ENCODE results near the gene CORT. TPM values are rescaled to one million over a fixed set of nuclear protein-coding genes. Genes with fewer than 3 reads are reported as not detected.

CORT gene
- 0.77 TPM for total RNA-seq (ENCODE audit: unreplicated experiment)
- long read RNA-seq: 0 reads

DNA sequence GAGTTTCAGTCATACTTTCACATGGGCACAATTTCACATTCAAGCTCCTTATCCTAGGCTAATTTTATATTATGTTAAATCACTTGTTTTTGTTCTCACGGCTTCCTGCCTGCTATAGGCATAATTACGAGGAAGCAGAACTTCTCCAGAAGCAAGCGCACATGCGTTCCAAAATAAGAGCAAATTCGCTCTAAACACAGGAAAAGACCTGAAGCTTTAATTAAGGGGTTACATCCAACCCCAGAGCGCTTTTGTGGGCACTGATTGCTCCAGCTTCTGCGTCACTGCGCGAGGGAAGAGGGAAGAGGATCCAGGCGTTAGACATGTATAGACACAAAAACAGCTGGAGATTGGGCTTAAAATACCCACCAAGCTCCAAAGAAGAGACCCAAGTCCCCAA, at the start of gene CORT:
TSS of gene CORT (plus strand) at position 281 of the 400 bp plus-strand sequence. CDS start 193 bp downstream, outside the sequence.
- Mint-ChIP-seq H3K27ac (ENCODE audit: unreplicated experiment) (peak within 1 kb of the TSS; percentile 72), H3K9me3 (ENCODE audit: unreplicated experiment) (no peaks in the 10 kb centered on the region), H3K36me3 (ENCODE audit: low read depth, unreplicated experiment) (no peaks in the 10 kb centered on the region), H3K4me1 (ENCODE audit: unreplicated experiment) (peaks cover 27% of the 10 kb centered on the region), H3K27me3 (ENCODE audit: unreplicated experiment) (no peaks in the 10 kb centered on the region), H3K4me3 (ENCODE audit: unreplicated experiment) (no peak within 1 kb of the TSS)
- DNase-seq (ENCODE audit: low spot score): no peak
- no peak for TF ChIP-seq CTCF (IDR thresholded peaks at IDR 0.05; ENCODE audit: unreplicated experiment)

- no peak for DNase-seq (ENCODE audit: low spot score)
- H3K36me3 Mint-ChIP-seq (ENCODE audit: low read depth, unreplicated experiment): peaks cover 28% of the 10 kb centered on the region
- no peaks in the 10 kb centered on the region for H3K9me3 Mint-ChIP-seq (ENCODE audit: unreplicated experiment)
- peak overlapping the region; percentile 9 for H3K4me3 Mint-ChIP-seq (ENCODE audit: unreplicated experiment)
- H3K4me1 Mint-ChIP-seq (ENCODE audit: unreplicated experiment): peaks cover 15% of the 10 kb centered on the region
- no peak for TF ChIP-seq CTCF (IDR thresholded peaks at IDR 0.05; ENCODE audit: unreplicated experiment)
- no peak overlapping the region for H3K27ac Mint-ChIP-seq (ENCODE audit: unreplicated experiment)
- peaks cover 3% of the 10 kb centered on the region for H3K27me3 Mint-ChIP-seq (ENCODE audit: unreplicated experiment)
These were observed 48.5 kb upstream of the CORT start for GRCh38 chr1:10401281-10401680.

DNA sequence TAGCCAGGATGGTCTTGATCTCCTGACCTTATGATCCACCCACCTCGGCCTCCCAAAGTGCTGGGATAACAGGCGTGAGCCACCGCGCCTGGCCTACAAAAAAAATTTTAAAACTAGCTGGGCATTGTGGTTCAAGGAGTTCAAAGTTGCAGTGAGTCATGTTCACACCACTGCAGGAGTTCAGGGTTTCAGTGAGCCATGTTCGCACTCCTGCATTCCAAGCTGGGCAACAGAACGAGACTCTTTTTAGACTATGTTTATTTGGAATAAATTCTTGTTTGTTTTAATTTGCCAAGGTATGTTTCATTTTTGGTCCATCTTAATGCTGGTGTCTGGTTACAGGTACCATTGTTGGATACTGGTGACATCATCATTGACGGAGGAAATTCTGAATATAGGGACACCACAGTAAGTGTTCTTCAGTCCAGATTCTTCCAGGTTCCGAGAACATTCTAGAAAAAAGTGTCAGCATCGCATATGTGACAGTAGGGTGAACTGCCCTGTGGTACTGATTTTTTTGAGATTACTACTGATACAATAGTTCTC, 47.0 kb upstream of the CORT start:
- Mint-ChIP-seq H3K36me3 (ENCODE audit: low read depth, unreplicated experiment) (peaks cover 42% of the 10 kb centered on the region), H3K4me3 (ENCODE audit: unreplicated experiment) (no peak overlapping the region), H3K4me1 (ENCODE audit: unreplicated experiment) (peaks cover 15% of the 10 kb centered on the region), H3K9me3 (ENCODE audit: unreplicated experiment) (no peaks in the 10 kb centered on the region), H3K27ac (ENCODE audit: unreplicated experiment) (no peak overlapping the region), H3K27me3 (ENCODE audit: unreplicated experiment) (peaks cover 4% of the 10 kb centered on the region)
- no peak for TF ChIP-seq CTCF (IDR thresholded peaks at IDR 0.05; ENCODE audit: unreplicated experiment)
- no peak for DNase-seq (ENCODE audit: low spot score)

DNA sequence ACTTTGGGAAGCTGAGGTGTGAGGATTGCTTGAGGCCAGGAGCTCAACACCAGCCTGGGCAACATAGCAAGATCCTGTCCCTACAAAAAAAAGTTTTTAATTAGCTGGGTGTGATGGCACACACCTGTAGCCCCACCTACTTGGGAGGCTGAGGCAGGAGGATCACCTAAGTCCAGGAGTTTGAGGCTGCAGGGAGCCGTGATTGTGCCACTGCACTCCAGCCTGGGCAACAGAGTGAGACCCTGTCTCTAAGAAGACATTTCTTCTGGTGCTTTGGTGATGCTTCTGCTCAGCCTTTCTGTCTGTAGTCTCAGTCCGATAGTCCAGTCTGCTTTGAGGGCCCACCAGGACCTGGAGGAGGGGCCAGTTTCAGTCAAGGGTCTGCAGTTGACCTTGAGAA, 42.6 kb upstream of the CORT start:
- H3K27ac Mint-ChIP-seq (ENCODE audit: unreplicated experiment): no peak overlapping the region

More for the DNA sequence above, 42.6 kb upstream of the CORT start:
- Mint-ChIP-seq H3K27me3 (ENCODE audit: unreplicated experiment) (peaks cover 1% of the 10 kb centered on the region), H3K4me1 (ENCODE audit: unreplicated experiment) (no peaks in the 10 kb centered on the region), H3K4me3 (ENCODE audit: unreplicated experiment) (no peak overlapping the region), H3K36me3 (ENCODE audit: low read depth, unreplicated experiment) (peaks cover 53% of the 10 kb centered on the region), H3K9me3 (ENCODE audit: unreplicated experiment) (no peaks in the 10 kb centered on the region)
- DNase-seq (ENCODE audit: low spot score): no peak
- no peak for TF ChIP-seq CTCF (IDR thresholded peaks at IDR 0.05; ENCODE audit: unreplicated experiment)
